Measurements from ENCODE around the gene SLC1A1. TPM values are rescaled to one million over a fixed set of nuclear protein-coding genes. Genes with fewer than 3 reads are reported as not detected.

SLC1A1 gene
- total and polyA plus RNA-seq, 4 donors: 5.1 to 13.8 (median 5.4) TPM

- peak in 2 of 3 donors; percentile 74 to 77 for DNase-seq
- no peaks in the 10 kb centered on the region for H3K27me3 ChIP-seq (ENCODE audit: control insufficient read depth in 3 of 3, insufficient read depth in 3 of 3, low read length in 2 of 3)
- no peak overlapping the region for H3K9ac ChIP-seq (ENCODE audit: insufficient read depth in 1 of 2, low read length in 2 of 2)
- peak; percentile 37 for ATAC-seq (ENCODE audit: insufficient read depth, low FRiP score)
- no peak overlapping the region for H3K27ac ChIP-seq (ENCODE audit: low read depth in 1 of 2, low read length in 1 of 2)
- 39 to 70% methylated on average over 4 of the region's 4 CpGs for WGBS, 2 donors
- no peaks in the 10 kb centered on the region for H3K9me3 ChIP-seq (ENCODE audit: control insufficient read depth in 4 of 4, insufficient read depth in 3 of 4, low read length in 3 of 4)
- TF ChIP-seq, protein P1, sequence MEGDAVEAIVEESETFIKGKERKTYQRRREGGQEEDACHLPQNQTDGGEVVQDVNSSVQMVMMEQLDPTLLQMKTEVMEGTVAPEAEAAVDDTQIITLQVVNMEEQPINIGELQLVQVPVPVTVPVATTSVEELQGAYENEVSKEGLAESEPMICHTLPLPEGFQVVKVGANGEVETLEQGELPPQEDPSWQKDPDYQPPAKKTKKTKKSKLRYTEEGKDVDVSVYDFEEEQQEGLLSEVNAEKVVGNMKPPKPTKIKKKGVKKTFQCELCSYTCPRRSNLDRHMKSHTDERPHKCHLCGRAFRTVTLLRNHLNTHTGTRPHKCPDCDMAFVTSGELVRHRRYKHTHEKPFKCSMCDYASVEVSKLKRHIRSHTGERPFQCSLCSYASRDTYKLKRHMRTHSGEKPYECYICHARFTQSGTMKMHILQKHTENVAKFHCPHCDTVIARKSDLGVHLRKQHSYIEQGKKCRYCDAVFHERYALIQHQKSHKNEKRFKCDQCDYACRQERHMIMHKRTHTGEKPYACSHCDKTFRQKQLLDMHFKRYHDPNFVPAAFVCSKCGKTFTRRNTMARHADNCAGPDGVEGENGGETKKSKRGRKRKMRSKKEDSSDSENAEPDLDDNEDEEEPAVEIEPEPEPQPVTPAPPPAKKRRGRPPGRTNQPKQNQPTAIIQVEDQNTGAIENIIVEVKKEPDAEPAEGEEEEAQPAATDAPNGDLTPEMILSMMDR (IDR thresholded peaks at IDR 0.05; ENCODE audit: control extremely low read depth, extremely low read depth): no peak
- H3K4me1 ChIP-seq (ENCODE audit: control insufficient read depth in 5 of 5, insufficient read depth in 5 of 5, low read length in 5 of 5): peaks cover 0 to 24% (median 6%) of the 10 kb centered on the region in 5 donors
- no peak overlapping the region for H3K4me3 ChIP-seq
- H3K36me3 ChIP-seq (ENCODE audit: control insufficient read depth in 4 of 4, insufficient read depth in 4 of 4, low read length in 4 of 4): no peaks in the 10 kb centered on the region
Observed at GRCh38 chr9:4591123-4591500, 100.8 kb downstream of the SLC1A1 start.

DNA sequence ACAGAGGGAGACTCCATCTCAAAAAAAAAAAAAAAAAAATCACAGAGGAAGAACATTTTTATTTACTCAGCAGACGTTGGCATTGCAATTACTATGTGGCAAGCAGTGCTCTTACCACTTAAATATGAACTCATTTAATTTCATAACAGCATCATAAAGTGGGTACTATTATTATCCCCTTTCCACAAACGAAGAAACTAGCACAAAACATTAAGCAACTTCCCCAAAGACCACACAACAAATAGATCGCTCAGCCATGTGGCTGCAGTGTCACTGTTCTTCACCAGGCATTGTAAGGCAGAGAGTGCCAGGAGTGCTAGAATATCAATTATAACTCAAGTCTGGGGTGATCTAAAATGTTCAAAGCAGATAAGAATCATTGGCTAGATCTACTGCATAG lies 102.0 kb downstream of the SLC1A1 start:
- TF ChIP-seq, protein P1 (IDR thresholded peaks at IDR 0.05; ENCODE audit: control extremely low read depth, extremely low read depth): no peak
- H3K27ac ChIP-seq (ENCODE audit: low read depth in 1 of 2, low read length in 1 of 2): no peak overlapping the region
- H3K36me3 ChIP-seq (ENCODE audit: control insufficient read depth in 4 of 4, insufficient read depth in 4 of 4, low read length in 4 of 4): no peaks in the 10 kb centered on the region
- 37 to 48% methylated on average over 3 of the region's 3 CpGs for WGBS, 2 donors
- no peak for DNase-seq
- no peaks in the 10 kb centered on the region for H3K27me3 ChIP-seq (ENCODE audit: control insufficient read depth in 3 of 3, insufficient read depth in 3 of 3, low read length in 2 of 3)
- H3K4me3 ChIP-seq: no peak overlapping the region
- peaks cover 0 to 31% (median 7%) of the 10 kb centered on the region in 5 donors for H3K4me1 ChIP-seq (ENCODE audit: control insufficient read depth in 5 of 5, insufficient read depth in 5 of 5, low read length in 5 of 5)
- no peak overlapping the region for H3K9ac ChIP-seq (ENCODE audit: insufficient read depth in 1 of 2, low read length in 2 of 2)
- H3K9me3 ChIP-seq (ENCODE audit: control insufficient read depth in 4 of 4, insufficient read depth in 3 of 4, low read length in 3 of 4): no peaks in the 10 kb centered on the region
- ATAC-seq (ENCODE audit: insufficient read depth, low FRiP score): no peak

DNA sequence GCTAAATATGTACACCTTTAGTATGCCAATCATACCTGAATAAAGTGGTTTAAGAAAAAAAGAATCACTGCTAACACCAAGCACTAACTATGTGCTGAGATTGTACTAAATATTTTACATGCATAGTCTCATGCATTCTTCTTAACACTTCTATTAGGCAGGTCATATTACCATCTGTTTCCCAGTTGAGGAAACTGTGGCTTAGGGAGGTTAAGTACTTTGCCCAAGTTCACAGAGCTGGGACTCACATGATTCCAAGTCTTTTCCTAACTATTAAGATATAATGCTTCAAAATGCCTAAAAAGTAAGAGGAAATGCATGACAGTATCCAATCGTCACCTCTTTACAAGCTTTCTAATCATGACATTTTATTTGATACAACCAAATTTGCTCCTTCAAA lies 102.6 kb downstream of the SLC1A1 start:
- DNase-seq (no peak), ATAC-seq (ENCODE audit: insufficient read depth, low FRiP score) (no peak)
- H3K36me3 ChIP-seq (ENCODE audit: control insufficient read depth in 4 of 4, insufficient read depth in 4 of 4, low read length in 4 of 4): no peaks in the 10 kb centered on the region
- H3K27me3 ChIP-seq (ENCODE audit: control insufficient read depth in 3 of 3, insufficient read depth in 3 of 3, low read length in 2 of 3): no peaks in the 10 kb centered on the region
- H3K9me3 ChIP-seq (ENCODE audit: control insufficient read depth in 4 of 4, insufficient read depth in 3 of 4, low read length in 3 of 4): no peaks in the 10 kb centered on the region
- peaks cover 0 to 31% (median 7%) of the 10 kb centered on the region in 5 donors for H3K4me1 ChIP-seq (ENCODE audit: control insufficient read depth in 5 of 5, insufficient read depth in 5 of 5, low read length in 5 of 5)
- H3K4me3 ChIP-seq: no peak overlapping the region
- TF ChIP-seq, protein P1 (IDR thresholded peaks at IDR 0.05; ENCODE audit: control extremely low read depth, extremely low read depth): no peak
- no peak overlapping the region for H3K27ac ChIP-seq (ENCODE audit: low read depth in 1 of 2, low read length in 1 of 2)
- 82 to 88% methylated on average over 1 of the region's 1 CpG for WGBS, 2 donors
- no peak overlapping the region for H3K9ac ChIP-seq (ENCODE audit: insufficient read depth in 1 of 2, low read length in 2 of 2)

GRCh38 chr9:4594545-4594944 lies 104.3 kb downstream of the SLC1A1 start:
- H3K36me3 ChIP-seq (ENCODE audit: control insufficient read depth in 4 of 4, insufficient read depth in 4 of 4, low read length in 4 of 4): no peaks in the 10 kb centered on the region
- WGBS, 2 donors: 94% methylated on average over 4 of the region's 4 CpGs
- no peak for ATAC-seq (ENCODE audit: insufficient read depth, low FRiP score)

More at GRCh38 chr9:4594545-4594944, 104.3 kb downstream of the SLC1A1 start:
- Histone ChIP-seq H3K4me3 (no peak overlapping the region), H3K9ac (ENCODE audit: insufficient read depth in 1 of 2, low read length in 2 of 2) (no peak overlapping the region), H3K9me3 (ENCODE audit: control insufficient read depth in 4 of 4, insufficient read depth in 3 of 4, low read length in 3 of 4) (no peaks in the 10 kb centered on the region), H3K4me1 (ENCODE audit: control insufficient read depth in 5 of 5, insufficient read depth in 5 of 5, low read length in 5 of 5) (peaks cover 0 to 24% (median 6%) of the 10 kb centered on the region in 5 donors), H3K27me3 (ENCODE audit: control insufficient read depth in 3 of 3, insufficient read depth in 3 of 3, low read length in 2 of 3) (no peaks in the 10 kb centered on the region), H3K27ac (ENCODE audit: low read depth in 1 of 2, low read length in 1 of 2) (no peak overlapping the region)
- DNase-seq: no peak
- TF ChIP-seq, protein P1 (IDR thresholded peaks at IDR 0.05; ENCODE audit: control extremely low read depth, extremely low read depth): no peak
